ENCODE data around the gene MYLK. TPM values are rescaled to one million over a fixed set of nuclear protein-coding genes. Genes with fewer than 3 reads are reported as not detected.

The MYLK gene
- total RNA-seq, 2 experiments from 2014 or later = 0.22 TPM; not detected in 1

- no peaks in the 10 kb centered on the region for H3K27me3 ChIP-seq (ENCODE audit: control insufficient read depth in 1 of 2, insufficient read depth in 2 of 2, low read length in 2 of 2)
- H3K4me1 ChIP-seq (ENCODE audit: insufficient read depth, low read length) = no peaks in the 10 kb centered on the region
- intact Hi-C loops (cut with DNase I, micrococcal nuclease) = no loop called here
- H3K27ac Mint-ChIP-seq = no peak overlapping the region
- ATAC-seq (ENCODE audit: poor library complexity) (no peak), DNase-seq (no peak)
- H3K36me3 Mint-ChIP-seq (ENCODE audit: low read depth) = no peaks in the 10 kb centered on the region
- no peaks in the 10 kb centered on the region for H3K9me3 Mint-ChIP-seq
- no peaks in the 10 kb centered on the region for H3K27me3 Mint-ChIP-seq
- H3K4me3 Mint-ChIP-seq = no peak overlapping the region
- H3K9me3 ChIP-seq (ENCODE audit: control insufficient read depth in 1 of 2, insufficient read depth in 1 of 2, low read length in 2 of 2) = no peaks in the 10 kb centered on the region
- H3K4me1 Mint-ChIP-seq (ENCODE audit: low read depth) = no peaks in the 10 kb centered on the region
- no peak overlapping the region for H3K4me3 ChIP-seq (ENCODE audit: low read length)
- CTCF ChIA-PET = no interaction called here
- H3K36me3 ChIP-seq (ENCODE audit: insufficient read depth, low read length) = no peaks in the 10 kb centered on the region
- no peak for TF ChIP-seq CTCF (IDR thresholded peaks at IDR 0.05)
- H3K27ac ChIP-seq (ENCODE audit: low read depth in 1 of 2, low read length in 2 of 2) = no peak overlapping the region
- POLR2A ChIA-PET = no interaction called here
Observed at GRCh38 chr3:123637841-123638240, 246.3 kb downstream of the MYLK start.

GRCh38 chr3:123637131-123637530 is 247.0 kb downstream of the MYLK start:
- Histone ChIP-seq H3K4me3 (ENCODE audit: low read length) (no peak overlapping the region), H3K27ac (ENCODE audit: low read depth in 1 of 2, low read length in 2 of 2) (no peak overlapping the region), H3K36me3 (ENCODE audit: insufficient read depth, low read length) (no peaks in the 10 kb centered on the region), H3K27me3 (ENCODE audit: control insufficient read depth in 1 of 2, insufficient read depth in 2 of 2, low read length in 2 of 2) (no peaks in the 10 kb centered on the region), H3K9me3 (ENCODE audit: control insufficient read depth in 1 of 2, insufficient read depth in 1 of 2, low read length in 2 of 2) (no peaks in the 10 kb centered on the region), H3K4me1 (ENCODE audit: insufficient read depth, low read length) (no peaks in the 10 kb centered on the region)
- CTCF ChIA-PET = no interaction called here
- Mint-ChIP-seq H3K4me1 (ENCODE audit: low read depth) (no peaks in the 10 kb centered on the region), H3K36me3 (ENCODE audit: low read depth) (no peaks in the 10 kb centered on the region), H3K27ac (no peak overlapping the region), H3K27me3 (no peaks in the 10 kb centered on the region), H3K9me3 (no peaks in the 10 kb centered on the region), H3K4me3 (no peak overlapping the region)
- ATAC-seq (ENCODE audit: poor library complexity) (no peak), DNase-seq (no peak)
- intact Hi-C loops (cut with DNase I, micrococcal nuclease) = no loop called here
- TF ChIP-seq CTCF (IDR thresholded peaks at IDR 0.05) = no peak
- POLR2A ChIA-PET = no interaction called here

- no peaks in the 10 kb centered on the region for H3K27me3 Mint-ChIP-seq
- no peak overlapping the region for H3K27ac ChIP-seq (ENCODE audit: low read depth in 1 of 2, low read length in 2 of 2)
- no peaks in the 10 kb centered on the region for H3K4me1 ChIP-seq (ENCODE audit: insufficient read depth, low read length)
- H3K36me3 Mint-ChIP-seq (ENCODE audit: low read depth) = no peaks in the 10 kb centered on the region
- no peak overlapping the region for H3K27ac Mint-ChIP-seq
- DNase-seq (no peak), ATAC-seq (ENCODE audit: poor library complexity) (no peak)
- no peak overlapping the region for H3K4me3 ChIP-seq (ENCODE audit: low read length)
- H3K4me1 Mint-ChIP-seq (ENCODE audit: low read depth) = no peaks in the 10 kb centered on the region
- no peaks in the 10 kb centered on the region for H3K27me3 ChIP-seq (ENCODE audit: control insufficient read depth in 1 of 2, insufficient read depth in 2 of 2, low read length in 2 of 2)
- POLR2A ChIA-PET = no interaction called here
- CTCF ChIA-PET = no interaction called here
- no peak for TF ChIP-seq CTCF (IDR thresholded peaks at IDR 0.05)
- no peaks in the 10 kb centered on the region for H3K9me3 ChIP-seq (ENCODE audit: control insufficient read depth in 1 of 2, insufficient read depth in 1 of 2, low read length in 2 of 2)
- intact Hi-C loops (cut with DNase I, micrococcal nuclease) = no loop called here
- H3K4me3 Mint-ChIP-seq = no peak overlapping the region
- no peaks in the 10 kb centered on the region for H3K9me3 Mint-ChIP-seq
- no peaks in the 10 kb centered on the region for H3K36me3 ChIP-seq (ENCODE audit: insufficient read depth, low read length)
Observed at GRCh38 chr3:123636431-123636841, 247.7 kb downstream of the MYLK start.
